Right lobe of liver (tissue), 4 donors: ENCODE data around the gene FAM169A.

Source experiments
- POLR2A ChIP-seq: fragments of 450-650 bp; IDR thresholded peaks from one replicate; pipeline ENCODE4 v1.6.1; 2017; ENCODE audit warnings: antibody characterized with exemption, mild to moderate bottlenecking
- TF ChIP-seq, protein P1 (sequence below), 4 donors: fragments of 200-600 bp in 3 of 4; fragments of 450-650 bp in 1 of 4; IDR thresholded peaks; one replicate each; pipeline versions ENCODE4 v1.5.1 to v1.8.0; 2016 to 2022; ENCODE audit warnings: antibody characterized with exemption in 4 of 4, mild to moderate bottlenecking in 2 of 4
- donor health status: DM: no; HTN: no; CAD: no.
- donor health status: DM: no; HTN: no; CAD: no.
- donor health status: DM: no; HTN: yes; CAD: no.

- TF ChIP-seq, protein P1, sequence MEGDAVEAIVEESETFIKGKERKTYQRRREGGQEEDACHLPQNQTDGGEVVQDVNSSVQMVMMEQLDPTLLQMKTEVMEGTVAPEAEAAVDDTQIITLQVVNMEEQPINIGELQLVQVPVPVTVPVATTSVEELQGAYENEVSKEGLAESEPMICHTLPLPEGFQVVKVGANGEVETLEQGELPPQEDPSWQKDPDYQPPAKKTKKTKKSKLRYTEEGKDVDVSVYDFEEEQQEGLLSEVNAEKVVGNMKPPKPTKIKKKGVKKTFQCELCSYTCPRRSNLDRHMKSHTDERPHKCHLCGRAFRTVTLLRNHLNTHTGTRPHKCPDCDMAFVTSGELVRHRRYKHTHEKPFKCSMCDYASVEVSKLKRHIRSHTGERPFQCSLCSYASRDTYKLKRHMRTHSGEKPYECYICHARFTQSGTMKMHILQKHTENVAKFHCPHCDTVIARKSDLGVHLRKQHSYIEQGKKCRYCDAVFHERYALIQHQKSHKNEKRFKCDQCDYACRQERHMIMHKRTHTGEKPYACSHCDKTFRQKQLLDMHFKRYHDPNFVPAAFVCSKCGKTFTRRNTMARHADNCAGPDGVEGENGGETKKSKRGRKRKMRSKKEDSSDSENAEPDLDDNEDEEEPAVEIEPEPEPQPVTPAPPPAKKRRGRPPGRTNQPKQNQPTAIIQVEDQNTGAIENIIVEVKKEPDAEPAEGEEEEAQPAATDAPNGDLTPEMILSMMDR (IDR thresholded peaks at IDR 0.05), result no peak
- TF ChIP-seq POLR2A, result no peak
Measured at GRCh38 chr5:74866596-74867162, 492 bp upstream of the FAM169A start.
